ENCODE results near the gene MICALL2.

Gene MICALL2

DNA sequence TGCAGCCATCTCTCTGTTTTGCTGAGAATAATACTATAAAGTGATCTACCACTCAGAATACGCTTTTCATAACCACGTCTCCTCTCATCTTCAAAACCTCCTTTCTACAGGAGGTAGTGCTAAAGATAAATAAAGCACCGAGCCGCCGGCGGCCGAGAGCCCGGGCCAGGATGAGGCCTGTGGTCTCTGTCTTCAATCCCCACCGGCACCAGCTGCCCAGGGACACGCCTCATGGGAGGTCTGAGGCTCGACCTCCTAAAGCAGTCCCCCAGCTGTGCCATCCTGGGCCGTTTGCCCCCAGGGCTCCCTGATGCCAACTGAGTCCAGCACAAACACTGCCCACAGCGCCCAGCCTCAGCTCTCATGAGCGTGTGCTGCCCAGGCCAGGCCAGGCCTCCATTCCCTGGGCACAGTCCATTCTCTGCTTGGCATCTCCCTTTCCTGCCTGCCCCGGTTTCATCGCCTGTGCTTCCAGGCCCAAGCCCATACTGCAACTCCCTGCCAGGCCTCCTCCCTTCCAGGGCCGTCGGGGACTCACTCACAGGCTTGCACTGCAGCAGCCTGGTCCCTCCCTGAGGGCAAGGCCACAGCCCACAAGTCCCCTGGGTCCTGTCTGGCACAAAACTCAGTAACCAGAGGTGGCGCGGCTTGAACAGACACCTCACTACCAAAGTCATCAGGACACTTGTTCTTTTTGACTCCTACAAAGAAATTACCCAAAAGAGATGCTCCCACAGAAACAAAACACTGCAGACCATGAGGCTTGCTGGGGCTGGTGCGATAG is 42.4 kb upstream of the MICALL2 start:
- Histone ChIP-seq H3K79me2 (ENCODE audit: control insufficient read depth, low read length) (peaks cover 49% of the 10 kb centered on the region), H3K4me3 (ENCODE audit: low read length) (no peak overlapping the region), H4K20me1 (ENCODE audit: control insufficient read depth, insufficient read depth, low read depth, low read length) (peaks cover 25% of the 10 kb centered on the region), H3K9me3 (ENCODE audit: control insufficient read depth, insufficient read depth, low read length) (no peaks in the 10 kb centered on the region), H3F3A (ENCODE audit: control insufficient read depth, insufficient read depth) (peaks cover 14% of the 10 kb centered on the region), H3K9me2 (replicated peaks; ENCODE audit: control insufficient read depth, low read length) (no peaks in the 10 kb centered on the region), H3K36me3 (ENCODE audit: control insufficient read depth, low read length) (peaks cover 68% of the 10 kb centered on the region), H3K27ac (ENCODE audit: low read depth, low read length) (no peak overlapping the region), H3K27me3 (ENCODE audit: control insufficient read depth, low read length) (no peaks in the 10 kb centered on the region), H3K4me2 (ENCODE audit: low read length) (no peak overlapping the region; the same call in 1 of the 2 replicates), H3K4me1 (ENCODE audit: control insufficient read depth, low read length) (peaks cover 35% of the 10 kb centered on the region)
- TF ChIP-seq EZH2phosphoT487 (IDR thresholded peaks at IDR 0.05; ENCODE audit: borderline replicate concordance, low read length) (no peak), CTCF (IDR thresholded peaks at IDR 0.05; ENCODE audit: low read depth, low read length, poor library complexity, severe bottlenecking) (no peak)

DNA sequence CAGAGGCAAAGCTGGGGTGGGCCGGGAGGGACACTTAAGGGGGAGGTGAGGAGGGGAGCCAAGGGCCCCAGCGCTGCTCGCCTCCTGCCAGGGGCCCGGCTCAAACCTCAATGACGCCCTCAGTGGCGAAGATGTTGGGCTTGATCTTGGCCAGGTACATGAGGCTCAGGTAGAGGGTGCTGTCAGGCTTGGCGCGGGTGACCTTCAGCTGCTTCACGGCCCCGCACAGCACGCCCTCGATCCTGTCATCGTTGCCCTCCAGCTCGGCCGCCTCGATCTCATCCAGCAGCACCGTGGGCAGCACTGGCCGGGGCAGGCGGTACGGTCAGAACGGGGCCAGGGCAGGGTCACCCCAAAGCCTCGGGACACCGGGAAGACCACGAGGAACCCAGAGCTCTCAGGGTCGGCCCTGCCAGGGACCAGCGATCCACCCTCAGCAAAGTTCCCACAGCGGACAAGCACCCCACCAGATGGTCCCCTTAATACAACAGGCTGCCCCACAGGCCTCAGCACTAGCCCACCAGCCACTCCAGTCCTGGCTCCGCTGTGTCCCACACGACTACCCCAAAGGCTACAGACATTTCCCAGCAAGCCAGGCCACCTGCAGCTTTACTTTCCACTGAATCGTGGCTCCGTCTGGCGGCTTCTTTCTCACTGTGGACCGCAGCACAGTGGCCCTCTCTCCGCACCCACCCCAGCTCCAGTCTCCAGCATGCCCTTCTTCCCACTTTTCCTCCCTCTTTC is 41.0 kb upstream of the MICALL2 start:
- Histone ChIP-seq H3K36me3 (ENCODE audit: control insufficient read depth, low read length) (peaks cover 79% of the 10 kb centered on the region), H3K27ac (ENCODE audit: low read depth, low read length) (no peak overlapping the region), H3K9me3 (ENCODE audit: control insufficient read depth, insufficient read depth, low read length) (no peaks in the 10 kb centered on the region), H3K27me3 (ENCODE audit: control insufficient read depth, low read length) (no peaks in the 10 kb centered on the region), H3K4me3 (ENCODE audit: low read length) (no peak overlapping the region), H4K20me1 (ENCODE audit: control insufficient read depth, insufficient read depth, low read depth, low read length) (peaks cover 29% of the 10 kb centered on the region), H3K4me1 (ENCODE audit: control insufficient read depth, low read length) (peaks cover 24% of the 10 kb centered on the region), H3K4me2 (ENCODE audit: low read length) (no peak overlapping the region), H3F3A (ENCODE audit: control insufficient read depth, insufficient read depth) (peaks cover 4% of the 10 kb centered on the region), H3K9me2 (replicated peaks; ENCODE audit: control insufficient read depth, low read length) (no peaks in the 10 kb centered on the region), H3K79me2 (ENCODE audit: control insufficient read depth, low read length) (peaks cover 41% of the 10 kb centered on the region)
- no peak for TF ChIP-seq CTCF (IDR thresholded peaks at IDR 0.05; ENCODE audit: low read depth, low read length, poor library complexity, severe bottlenecking)
- TF ChIP-seq EZH2phosphoT487 (IDR thresholded peaks at IDR 0.05; ENCODE audit: borderline replicate concordance, low read length) = no peak

DNA sequence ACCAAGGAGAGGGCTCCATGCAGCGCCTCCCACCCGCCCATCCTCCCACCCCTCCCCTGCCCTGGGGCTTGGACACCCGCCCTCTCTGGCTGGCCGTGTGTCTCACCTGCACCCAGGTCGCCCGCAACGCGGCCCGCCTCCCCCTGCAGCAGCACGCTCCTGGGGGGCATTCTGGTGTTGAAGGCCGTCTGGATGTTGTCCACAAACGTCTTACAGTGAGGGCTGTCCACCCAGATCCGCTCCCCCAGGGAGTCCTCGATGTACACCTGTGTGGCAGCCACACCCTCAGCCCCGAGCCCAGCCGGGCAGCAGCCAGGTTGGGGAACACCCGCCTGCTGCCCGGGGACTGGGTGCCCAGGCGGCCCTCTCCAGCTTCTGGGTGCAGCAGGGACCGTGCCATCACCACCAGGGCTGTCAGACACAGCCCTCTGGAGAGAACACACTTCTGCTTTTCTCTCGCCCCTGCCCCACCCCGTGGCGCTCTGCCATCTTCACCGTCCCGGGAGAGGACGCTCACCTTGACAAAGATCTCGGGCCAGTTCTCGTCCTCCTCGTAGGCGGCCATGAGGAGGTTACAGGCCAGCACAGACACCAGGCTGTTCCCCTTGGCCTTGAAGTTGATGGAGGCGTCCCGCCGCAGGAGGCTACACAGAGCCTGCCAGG is 40.2 kb upstream of the MICALL2 start:
- H3K4me1 ChIP-seq (ENCODE audit: control insufficient read depth, low read length) = peaks cover 19% of the 10 kb centered on the region
- H3K9me3 ChIP-seq (ENCODE audit: control insufficient read depth, insufficient read depth, low read length) = no peaks in the 10 kb centered on the region
- no peak overlapping the region for H3K27ac ChIP-seq (ENCODE audit: low read depth, low read length)
- no peak overlapping the region for H3K4me3 ChIP-seq (ENCODE audit: low read length)
- peaks cover 86% of the 10 kb centered on the region for H3K36me3 ChIP-seq (ENCODE audit: control insufficient read depth, low read length)
- no peak overlapping the region for H3K4me2 ChIP-seq (ENCODE audit: low read length)
- H3K27me3 ChIP-seq (ENCODE audit: control insufficient read depth, low read length) = no peaks in the 10 kb centered on the region
- TF ChIP-seq EZH2phosphoT487 (IDR thresholded peaks at IDR 0.05; ENCODE audit: borderline replicate concordance, low read length) (no peak), CTCF (IDR thresholded peaks at IDR 0.05; ENCODE audit: low read depth, low read length, poor library complexity, severe bottlenecking) (no peak)
- peaks cover 35% of the 10 kb centered on the region for H3K79me2 ChIP-seq (ENCODE audit: control insufficient read depth, low read length)
- peaks cover 29% of the 10 kb centered on the region for H4K20me1 ChIP-seq (ENCODE audit: control insufficient read depth, insufficient read depth, low read depth, low read length)
- no peaks in the 10 kb centered on the region for H3F3A ChIP-seq (ENCODE audit: control insufficient read depth, insufficient read depth)
- no peaks in the 10 kb centered on the region for H3K9me2 ChIP-seq (replicated peaks; ENCODE audit: control insufficient read depth, low read length)
